ENCODE measurements around the gene NCAPG2.

- TF ChIP-seq CTCF (IDR thresholded peaks at IDR 0.05) (peak; percentile 51), ZFX (IDR thresholded peaks at IDR 0.05; ENCODE audit: borderline replicate concordance) (no peak)
Observed at GRCh38 chr7:158733775-158734494, 29.3 kb upstream of the NCAPG2 start.

All from 22Rv1 (cell line).